ENCODE measurements around the gene CD44. TPM values are rescaled to one million over a fixed set of nuclear protein-coding genes. Genes with fewer than 3 reads are reported as not detected.
A peak's percentile ranks its signal among the peaks of the same experiment; 100 is the strongest.
"Not testable (repeated sequence)": the region's sequence is repeated elsewhere in the genome, so short reads cannot be mapped to it uniquely, and the experiment has no call there.

CD44 gene
- polyA plus RNA-seq = 100 to 1,000 TPM; 213 to 247 (median 216) TPM

DNA sequence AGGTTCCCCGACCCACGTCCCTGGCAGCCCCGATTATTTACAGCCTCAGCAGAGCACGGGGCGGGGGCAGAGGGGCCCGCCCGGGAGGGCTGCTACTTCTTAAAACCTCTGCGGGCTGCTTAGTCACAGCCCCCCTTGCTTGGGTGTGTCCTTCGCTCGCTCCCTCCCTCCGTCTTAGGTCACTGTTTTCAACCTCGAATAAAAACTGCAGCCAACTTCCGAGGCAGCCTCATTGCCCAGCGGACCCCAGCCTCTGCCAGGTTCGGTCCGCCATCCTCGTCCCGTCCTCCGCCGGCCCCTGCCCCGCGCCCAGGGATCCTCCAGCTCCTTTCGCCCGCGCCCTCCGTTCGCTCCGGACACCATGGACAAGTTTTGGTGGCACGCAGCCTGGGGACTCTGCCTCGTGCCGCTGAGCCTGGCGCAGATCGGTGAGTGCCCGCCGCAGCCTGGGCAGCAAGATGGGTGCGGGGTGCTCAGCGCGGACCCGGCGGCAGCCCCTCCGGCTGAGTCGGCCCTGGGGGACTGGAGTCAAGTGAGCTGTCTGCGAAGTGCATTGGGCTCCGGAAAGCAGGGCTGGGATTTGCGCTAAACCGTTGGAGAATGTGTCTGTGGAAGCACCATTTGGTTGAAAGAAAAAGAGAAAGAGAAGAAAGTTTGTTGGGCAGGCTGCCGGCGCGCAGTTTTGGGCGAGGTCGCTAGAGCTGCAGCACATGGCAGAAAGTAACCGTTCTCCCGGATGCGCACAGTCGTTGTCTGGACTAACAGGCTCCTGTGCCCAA lies at the start of gene CD44:
CD44 (plus strand) TSS at position 229 of the 779 bp plus-strand sequence; CDS start at position 362, 133 bp downstream.
- H3K4me1 Mint-ChIP-seq = peaks cover 64 to 65% of the 10 kb centered on the region in 2 donors
- H3K27me3 Mint-ChIP-seq (ENCODE audit: low read depth in 3 of 3) = peaks cover 2 to 18% (median 15%) of the 10 kb centered on the region in 3 donors
- H3K9me3 Mint-ChIP-seq = no peaks in the 10 kb centered on the region
- H3K27ac Mint-ChIP-seq = peak within 1 kb of the TSS; percentile 54 to 95 (median 86)
- H3K4me3 Mint-ChIP-seq = peak within 1 kb of the TSS; percentile 94 to 98 (median 96)
- peaks cover 0 to 5% (median 3%) of the 10 kb centered on the region in 3 donors for H3K36me3 Mint-ChIP-seq
- peak; percentile 75 to 85 (median 78) for DNase-seq

DNA sequence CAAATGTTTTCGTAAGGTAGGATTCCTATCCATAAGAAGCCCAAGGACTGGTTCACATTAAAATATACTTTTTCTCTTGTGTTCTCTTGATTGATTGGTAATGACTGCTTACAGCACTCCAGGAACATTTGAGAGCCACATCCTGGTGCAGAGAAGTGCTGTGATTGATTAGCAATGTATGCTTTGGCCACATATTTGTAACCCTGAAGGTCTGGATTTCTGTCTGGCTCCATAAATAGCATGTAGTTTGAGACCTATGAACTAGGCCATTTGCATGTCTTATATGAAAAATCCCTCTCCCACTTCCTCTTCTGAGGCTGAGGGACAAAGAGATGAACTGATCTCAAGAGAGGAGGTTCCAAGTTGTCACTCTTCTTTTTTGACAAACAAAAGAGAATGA lies 49.3 kb upstream of the CD44 start:
- peaks cover 11 to 18% of the 10 kb centered on the region in 2 donors for H3K4me1 Mint-ChIP-seq
- H3K27ac Mint-ChIP-seq = no peak overlapping the region
- H3K9me3 Mint-ChIP-seq = no peaks in the 10 kb centered on the region
- no peak overlapping the region for H3K4me3 Mint-ChIP-seq
- H3K36me3 Mint-ChIP-seq = peaks cover 0 to 5% (median 0%) of the 10 kb centered on the region in 3 donors
- no peak for DNase-seq
- peaks cover 0 to 16% (median 2%) of the 10 kb centered on the region in 3 donors for H3K27me3 Mint-ChIP-seq (ENCODE audit: low read depth in 3 of 3)

DNA sequence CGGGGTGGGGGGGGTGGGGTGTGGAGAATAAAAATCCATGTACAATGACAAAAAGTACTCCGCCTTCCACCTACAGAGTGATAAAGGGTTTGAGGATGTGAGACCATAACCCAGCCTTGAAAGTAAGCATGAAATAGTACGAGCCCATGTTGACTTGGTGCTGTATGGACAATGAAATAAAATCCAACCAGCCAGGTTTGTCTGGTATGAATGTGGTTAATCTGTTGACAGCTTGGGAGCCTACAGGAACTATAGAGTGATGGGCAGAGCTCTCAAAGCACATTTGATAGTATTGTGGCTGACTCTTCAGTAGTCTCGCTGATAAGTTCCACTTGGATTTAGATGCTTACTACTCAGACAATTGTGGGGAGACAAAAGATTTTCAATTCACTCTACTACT lies 48.8 kb upstream of the CD44 start:
- DNase-seq = no peak
- peaks cover 0 to 5% (median 0%) of the 10 kb centered on the region in 3 donors for H3K36me3 Mint-ChIP-seq
- H3K4me3 Mint-ChIP-seq = no peak overlapping the region
- no peaks in the 10 kb centered on the region for H3K9me3 Mint-ChIP-seq
- peaks cover 0 to 16% (median 2%) of the 10 kb centered on the region in 3 donors for H3K27me3 Mint-ChIP-seq (ENCODE audit: low read depth in 3 of 3)
- H3K27ac Mint-ChIP-seq = no peak overlapping the region
- H3K4me1 Mint-ChIP-seq = peaks cover 11 to 15% of the 10 kb centered on the region in 2 donors

- not testable (repeated sequence) for H3K4me3 Mint-ChIP-seq, DNase-seq, H3K27ac Mint-ChIP-seq, H3K9me3 Mint-ChIP-seq, H3K36me3 Mint-ChIP-seq
- H3K27me3 Mint-ChIP-seq (ENCODE audit: low read depth in 3 of 3) = peaks cover 0 to 16% (median 2%) of the 10 kb centered on the region in 3 donors
- peaks cover 16 to 23% of the 10 kb centered on the region in 2 donors for H3K4me1 Mint-ChIP-seq
These were observed 48.0 kb upstream of the CD44 start for GRCh38 chr11:35090991-35091390.

- Mint-ChIP-seq H3K27ac (peak overlapping the region in 2 of 6 donors; percentile 57 to 65), H3K9me3 (no peaks in the 10 kb centered on the region), H3K27me3 (ENCODE audit: low read depth in 3 of 3) (peaks cover 0 to 7% (median under 1%) of the 10 kb centered on the region in 3 donors), H3K4me3 (no peak overlapping the region), H3K36me3 (peaks cover 0 to 4% (median 0%) of the 10 kb centered on the region in 3 donors), H3K4me1 (peaks cover 15 to 24% of the 10 kb centered on the region in 2 donors)
- no peak for DNase-seq
These were observed 42.2 kb upstream of the CD44 start for GRCh38 chr11:35096723-35097122.

GRCh38 chr11:35097814-35098455 lies 41.0 kb upstream of the CD44 start:
- Mint-ChIP-seq H3K36me3 (peaks cover 0 to 3% (median 0%) of the 10 kb centered on the region in 3 donors), H3K9me3 (no peaks in the 10 kb centered on the region), H3K27me3 (ENCODE audit: low read depth in 3 of 3) (peaks cover 0 to 7% (median 2%) of the 10 kb centered on the region in 3 donors), H3K27ac (peak overlapping the region in 1 of 6 donors; percentile 9), H3K4me3 (no peak overlapping the region), H3K4me1 (peaks cover 15 to 24% of the 10 kb centered on the region in 2 donors)
- DNase-seq = no peak

- Mint-ChIP-seq H3K4me1 (peaks cover 15 to 24% of the 10 kb centered on the region in 2 donors), H3K36me3 (peaks cover 0 to 3% (median 0%) of the 10 kb centered on the region in 3 donors), H3K9me3 (no peaks in the 10 kb centered on the region), H3K4me3 (no peak overlapping the region), H3K27me3 (ENCODE audit: low read depth in 3 of 3) (peaks cover 0 to 5% (median 2%) of the 10 kb centered on the region in 3 donors), H3K27ac (no peak overlapping the region)
- no peak for DNase-seq
These were observed 40.1 kb upstream of the CD44 start for GRCh38 chr11:35098855-35099254.

- DNase-seq = no peak
- Mint-ChIP-seq H3K4me1 (peaks cover 15 to 24% of the 10 kb centered on the region in 2 donors), H3K9me3 (no peaks in the 10 kb centered on the region), H3K36me3 (peaks cover 0 to 3% (median 0%) of the 10 kb centered on the region in 3 donors), H3K27me3 (ENCODE audit: low read depth in 3 of 3) (peaks cover 0 to 5% (median 2%) of the 10 kb centered on the region in 3 donors), H3K4me3 (no peak overlapping the region), H3K27ac (no peak overlapping the region)
These were observed 39.5 kb upstream of the CD44 start for GRCh38 chr11:35099278-35100012.

DNA sequence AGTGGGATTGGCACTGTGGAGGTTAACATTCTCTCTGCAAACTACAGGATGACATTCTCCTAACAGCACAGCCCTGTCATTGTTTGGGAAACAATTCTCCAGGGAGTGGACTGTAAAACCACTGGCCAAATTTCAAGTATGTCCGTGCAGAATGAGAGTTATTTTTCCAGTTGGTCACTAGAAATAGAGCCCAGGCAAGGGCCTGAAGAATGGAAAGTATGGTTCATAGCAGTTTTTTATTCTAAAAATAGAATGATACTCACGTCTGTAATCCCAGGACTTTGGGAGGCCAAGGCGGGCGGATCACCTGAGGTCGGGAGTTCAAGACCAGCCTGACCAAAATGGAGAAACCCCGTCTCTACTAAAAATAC lies 39.0 kb upstream of the CD44 start:
- no peaks in the 10 kb centered on the region for H3K9me3 Mint-ChIP-seq
- H3K27me3 Mint-ChIP-seq (ENCODE audit: low read depth in 3 of 3) = peaks cover 0 to 5% (median 2%) of the 10 kb centered on the region in 3 donors
- no peak overlapping the region for H3K4me3 Mint-ChIP-seq
- H3K4me1 Mint-ChIP-seq = peaks cover 15 to 25% of the 10 kb centered on the region in 2 donors
- no peak for DNase-seq
- peaks cover 0 to 3% (median 0%) of the 10 kb centered on the region in 3 donors for H3K36me3 Mint-ChIP-seq
- no peak overlapping the region for H3K27ac Mint-ChIP-seq

DNA sequence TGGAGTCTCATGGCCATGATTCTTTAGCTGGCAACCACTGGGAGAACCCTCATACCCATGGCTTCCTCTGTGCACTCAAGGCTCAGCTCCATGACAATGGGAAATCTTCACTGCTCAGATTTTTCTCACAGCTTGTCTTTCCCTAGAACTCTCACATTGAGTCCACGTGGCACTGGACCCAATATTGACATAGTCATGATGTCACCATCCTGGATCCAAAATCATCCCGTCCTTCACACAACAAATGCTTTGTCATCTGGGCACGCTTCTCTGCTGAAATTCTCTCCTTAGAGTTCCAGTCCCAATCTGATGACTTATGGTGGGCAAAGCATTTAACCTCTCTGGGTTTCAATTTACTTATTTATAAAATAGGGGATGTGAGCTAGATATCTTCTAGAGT lies 37.7 kb upstream of the CD44 start:
- DNase-seq = no peak
- Mint-ChIP-seq H3K27me3 (ENCODE audit: low read depth in 3 of 3) (peaks cover 0 to 5% (median 2%) of the 10 kb centered on the region in 3 donors), H3K36me3 (peaks cover 0 to 3% (median 0%) of the 10 kb centered on the region in 3 donors), H3K4me3 (no peak overlapping the region), H3K4me1 (peaks cover 17 to 25% of the 10 kb centered on the region in 2 donors), H3K9me3 (no peaks in the 10 kb centered on the region), H3K27ac (no peak overlapping the region)

- H3K36me3 Mint-ChIP-seq = peaks cover 0 to 3% (median 0%) of the 10 kb centered on the region in 3 donors
- no peaks in the 10 kb centered on the region for H3K9me3 Mint-ChIP-seq
- no peak overlapping the region for H3K27ac Mint-ChIP-seq
- H3K4me3 Mint-ChIP-seq = no peak overlapping the region
- peaks cover 14 to 25% of the 10 kb centered on the region in 2 donors for H3K4me1 Mint-ChIP-seq
- DNase-seq = no peak
- peaks cover 0 to 5% (median 2%) of the 10 kb centered on the region in 3 donors for H3K27me3 Mint-ChIP-seq (ENCODE audit: low read depth in 3 of 3)
These were observed 36.7 kb upstream of the CD44 start for GRCh38 chr11:35102267-35102666.

- Mint-ChIP-seq H3K27me3 (ENCODE audit: low read depth in 3 of 3) (peaks cover 0 to 2% (median 2%) of the 10 kb centered on the region in 3 donors), H3K4me1 (peaks cover 14 to 32% of the 10 kb centered on the region in 2 donors), H3K9me3 (no peaks in the 10 kb centered on the region), H3K27ac (no peak overlapping the region), H3K36me3 (peaks cover 0 to 3% (median under 1%) of the 10 kb centered on the region in 3 donors), H3K4me3 (no peak overlapping the region)
- no peak for DNase-seq
These were observed 35.4 kb upstream of the CD44 start for GRCh38 chr11:35103366-35104208.

- DNase-seq = no peak
- peaks cover 0 to 5% (median 3%) of the 10 kb centered on the region in 3 donors for H3K36me3 Mint-ChIP-seq
- H3K4me1 Mint-ChIP-seq = peaks cover 14 to 37% of the 10 kb centered on the region in 2 donors
- H3K9me3 Mint-ChIP-seq = no peaks in the 10 kb centered on the region
- H3K27ac Mint-ChIP-seq = no peak overlapping the region
- no peak overlapping the region for H3K4me3 Mint-ChIP-seq
- H3K27me3 Mint-ChIP-seq (ENCODE audit: low read depth in 3 of 3) = peaks cover 2 to 5% (median 4%) of the 10 kb centered on the region in 3 donors
These were observed 34.3 kb upstream of the CD44 start for GRCh38 chr11:35104655-35105054.

Measured in immature natural killer cell (primary cell).